GM23338 (cell line): ENCODE results near the gene ZNF593OS.

Experiments
- CREB1 ChIP-seq: fragments of 250-450 bp; sonication (Bioruptor Pico); IDR thresholded peaks from 2 replicates; pipeline ENCODE4 v1.5.0; 2020; ENCODE audit warnings: low read depth, mild to moderate bottlenecking, moderate library complexity
- EZH2 ChIP-seq: fragments of 200-600 bp; sonication (generic); IDR thresholded peaks from one replicate; pipeline ENCODE4 v1.8.0; 2017; ENCODE audit warnings: antibody characterized with exemption, mild to moderate bottlenecking, low read depth; ENCODE audit not compliant: unreplicated experiment
- EZH2phosphoT487 ChIP-seq: fragments of 200-600 bp; sonication (generic); IDR thresholded peaks from one replicate; pipeline ENCODE4 v1.8.1; 2018; ENCODE audit warnings: antibody characterized with exemption; ENCODE audit not compliant: unreplicated experiment
- JUNB ChIP-seq: IDR thresholded peaks from one replicate; pipeline ENCODE4 v1.6.1; 2016; ENCODE audit warnings: antibody characterized with exemption; ENCODE audit not compliant: unreplicated experiment
- NANOG ChIP-seq: IDR thresholded peaks from 2 replicates; pipeline ENCODE4 v1.6.1; 2016; ENCODE audit warnings: antibody characterized with exemption, borderline replicate concordance
- POLR2AphosphoS5 ChIP-seq: IDR thresholded peaks from 2 replicates; pipeline ENCODE4 v1.6.1; 2016; ENCODE audit warnings: antibody characterized with exemption, low read depth
- STAT1 ChIP-seq: IDR thresholded peaks from one replicate; pipeline ENCODE4 v1.6.1; 2016; ENCODE audit warnings: antibody characterized with exemption; ENCODE audit not compliant: unreplicated experiment
- ZNF114 ChIP-seq: fragments of 250-450 bp; sonication (Bioruptor Pico); IDR thresholded peaks from 2 replicates; pipeline ENCODE4 v1.5.0; 2020; ENCODE audit warnings: mild to moderate bottlenecking, moderate library complexity
- ZNF331 ChIP-seq: fragments of 250-450 bp; sonication (Bioruptor Pico); IDR thresholded peaks from 2 replicates; pipeline ENCODE4 v1.5.0; 2020; ENCODE audit warnings: low read depth, mild to moderate bottlenecking, moderate library complexity
- TF ChIP-seq, protein P1 (sequence below), 2 experiments: fragments of 200-600 bp in 1 of 2; sonication (generic) in 1 of 2; conservative IDR thresholded peaks; 2 replicates each; pipeline versions ENCODE4 v1.5.1 to v1.6.1; 2016 to 2017; ENCODE audit warnings: antibody characterized with exemption in 2 of 2, low read depth in 2 of 2, mild to moderate bottlenecking in 2 of 2, moderate library complexity in 1 of 2
- TF ChIP-seq, protein P2 (sequence below): IDR thresholded peaks from one replicate; pipeline ENCODE4 v1.6.1; 2018; ENCODE audit warnings: antibody characterized with exemption; ENCODE audit not compliant: unreplicated experiment
- TF ChIP-seq, protein P3 (sequence below): IDR thresholded peaks from 2 replicates; pipeline ENCODE4 v1.6.1; 2016; ENCODE audit warnings: antibody characterized with exemption

DNA sequence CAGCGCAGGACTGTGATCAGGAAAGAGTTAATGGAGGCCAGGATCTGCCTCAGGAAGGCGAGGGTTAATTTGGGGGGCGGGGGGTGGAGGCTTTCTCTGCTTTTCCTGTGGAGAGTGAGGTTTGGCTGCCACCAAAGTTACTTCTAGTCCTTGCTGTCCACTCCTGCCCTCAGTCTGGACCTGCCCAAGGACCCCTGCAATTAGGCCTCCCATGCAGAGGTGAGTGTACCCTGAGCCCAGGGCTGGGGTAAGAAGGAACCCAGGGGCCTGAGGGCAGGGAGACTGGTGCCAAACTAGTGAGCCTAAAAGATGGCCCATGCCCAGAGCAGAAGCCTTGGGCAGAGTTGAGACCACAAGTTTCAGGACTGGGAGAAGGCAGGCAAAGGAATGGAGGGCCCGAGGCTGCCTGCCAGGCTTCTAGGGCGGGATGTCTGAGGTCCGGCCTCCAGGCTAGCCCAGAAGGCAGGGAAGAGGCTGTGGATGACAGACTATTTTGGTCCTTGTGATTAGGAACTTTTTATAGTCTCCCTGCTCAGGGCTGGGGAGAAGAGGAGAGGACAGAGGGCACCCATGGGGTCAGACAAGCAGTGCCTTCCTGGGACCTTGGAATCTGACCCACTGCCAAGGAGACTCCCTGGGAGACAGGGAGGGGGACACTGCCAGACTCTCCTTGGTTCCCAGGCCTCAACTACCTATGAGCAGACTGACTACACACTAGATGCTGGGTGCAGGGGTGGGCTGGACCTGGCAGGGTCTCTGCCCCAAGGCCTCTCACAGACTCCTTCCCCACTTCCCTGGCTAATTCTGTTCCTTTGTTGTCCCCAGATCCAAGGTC is 12.5 kb downstream of the ZNF593OS start, which contains the start of gene FAM110D:
- TF ChIP-seq, protein P1, sequence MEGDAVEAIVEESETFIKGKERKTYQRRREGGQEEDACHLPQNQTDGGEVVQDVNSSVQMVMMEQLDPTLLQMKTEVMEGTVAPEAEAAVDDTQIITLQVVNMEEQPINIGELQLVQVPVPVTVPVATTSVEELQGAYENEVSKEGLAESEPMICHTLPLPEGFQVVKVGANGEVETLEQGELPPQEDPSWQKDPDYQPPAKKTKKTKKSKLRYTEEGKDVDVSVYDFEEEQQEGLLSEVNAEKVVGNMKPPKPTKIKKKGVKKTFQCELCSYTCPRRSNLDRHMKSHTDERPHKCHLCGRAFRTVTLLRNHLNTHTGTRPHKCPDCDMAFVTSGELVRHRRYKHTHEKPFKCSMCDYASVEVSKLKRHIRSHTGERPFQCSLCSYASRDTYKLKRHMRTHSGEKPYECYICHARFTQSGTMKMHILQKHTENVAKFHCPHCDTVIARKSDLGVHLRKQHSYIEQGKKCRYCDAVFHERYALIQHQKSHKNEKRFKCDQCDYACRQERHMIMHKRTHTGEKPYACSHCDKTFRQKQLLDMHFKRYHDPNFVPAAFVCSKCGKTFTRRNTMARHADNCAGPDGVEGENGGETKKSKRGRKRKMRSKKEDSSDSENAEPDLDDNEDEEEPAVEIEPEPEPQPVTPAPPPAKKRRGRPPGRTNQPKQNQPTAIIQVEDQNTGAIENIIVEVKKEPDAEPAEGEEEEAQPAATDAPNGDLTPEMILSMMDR (conservative IDR thresholded peaks at IDR 0.05; ENCODE audit: low read depth in 2 of 2) = no peak
- TF ChIP-seq POLR2AphosphoS5 (no peak), EZH2phosphoT487 (no peak), STAT1 (no peak), EZH2 (no peak), JUNB (no peak), CREB1 (CRISPR knock-in tag) (no peak), ZNF114 (CRISPR knock-in tag) (no peak), NANOG (no peak), ZNF331 (CRISPR knock-in tag) (no peak)
- TF ChIP-seq, protein P2, sequence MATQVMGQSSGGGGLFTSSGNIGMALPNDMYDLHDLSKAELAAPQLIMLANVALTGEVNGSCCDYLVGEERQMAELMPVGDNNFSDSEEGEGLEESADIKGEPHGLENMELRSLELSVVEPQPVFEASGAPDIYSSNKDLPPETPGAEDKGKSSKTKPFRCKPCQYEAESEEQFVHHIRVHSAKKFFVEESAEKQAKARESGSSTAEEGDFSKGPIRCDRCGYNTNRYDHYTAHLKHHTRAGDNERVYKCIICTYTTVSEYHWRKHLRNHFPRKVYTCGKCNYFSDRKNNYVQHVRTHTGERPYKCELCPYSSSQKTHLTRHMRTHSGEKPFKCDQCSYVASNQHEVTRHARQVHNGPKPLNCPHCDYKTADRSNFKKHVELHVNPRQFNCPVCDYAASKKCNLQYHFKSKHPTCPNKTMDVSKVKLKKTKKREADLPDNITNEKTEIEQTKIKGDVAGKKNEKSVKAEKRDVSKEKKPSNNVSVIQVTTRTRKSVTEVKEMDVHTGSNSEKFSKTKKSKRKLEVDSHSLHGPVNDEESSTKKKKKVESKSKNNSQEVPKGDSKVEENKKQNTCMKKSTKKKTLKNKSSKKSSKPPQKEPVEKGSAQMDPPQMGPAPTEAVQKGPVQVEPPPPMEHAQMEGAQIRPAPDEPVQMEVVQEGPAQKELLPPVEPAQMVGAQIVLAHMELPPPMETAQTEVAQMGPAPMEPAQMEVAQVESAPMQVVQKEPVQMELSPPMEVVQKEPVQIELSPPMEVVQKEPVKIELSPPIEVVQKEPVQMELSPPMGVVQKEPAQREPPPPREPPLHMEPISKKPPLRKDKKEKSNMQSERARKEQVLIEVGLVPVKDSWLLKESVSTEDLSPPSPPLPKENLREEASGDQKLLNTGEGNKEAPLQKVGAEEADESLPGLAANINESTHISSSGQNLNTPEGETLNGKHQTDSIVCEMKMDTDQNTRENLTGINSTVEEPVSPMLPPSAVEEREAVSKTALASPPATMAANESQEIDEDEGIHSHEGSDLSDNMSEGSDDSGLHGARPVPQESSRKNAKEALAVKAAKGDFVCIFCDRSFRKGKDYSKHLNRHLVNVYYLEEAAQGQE = no peak
- TF ChIP-seq, protein P3, sequence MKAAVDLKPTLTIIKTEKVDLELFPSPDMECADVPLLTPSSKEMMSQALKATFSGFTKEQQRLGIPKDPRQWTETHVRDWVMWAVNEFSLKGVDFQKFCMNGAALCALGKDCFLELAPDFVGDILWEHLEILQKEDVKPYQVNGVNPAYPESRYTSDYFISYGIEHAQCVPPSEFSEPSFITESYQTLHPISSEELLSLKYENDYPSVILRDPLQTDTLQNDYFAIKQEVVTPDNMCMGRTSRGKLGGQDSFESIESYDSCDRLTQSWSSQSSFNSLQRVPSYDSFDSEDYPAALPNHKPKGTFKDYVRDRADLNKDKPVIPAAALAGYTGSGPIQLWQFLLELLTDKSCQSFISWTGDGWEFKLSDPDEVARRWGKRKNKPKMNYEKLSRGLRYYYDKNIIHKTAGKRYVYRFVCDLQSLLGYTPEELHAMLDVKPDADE = no peak
